Activated CD4-positive, alpha-beta T cell treated with anti-CD3 and anti-CD28 coated beads for 48 hours (primary cell): ENCODE measurements around the gene TTYH3.

Experiments
- DNase-seq: peaks from one replicate; pipeline ENCODE4 v3.0.0-alpha.2; 2020

The TTYH3 gene

GRCh38 chr7:2710901-2711551, 79.2 kb downstream of the TTYH3 start:
- DNase-seq, result peak; percentile 36

- DNase-seq, result no peak
These were observed 80.3 kb downstream of the TTYH3 start for GRCh38 chr7:2711895-2712675.

- no peak for DNase-seq
These were observed 81.6 kb downstream of the TTYH3 start for GRCh38 chr7:2713370-2713769.

GRCh38 chr7:2713978-2714377, 82.2 kb downstream of the TTYH3 start:
- DNase-seq, result no peak
